Hematopoietic multipotent progenitor cell (in vitro differentiated cells): ENCODE measurements around the gene CENPM. TPM values are rescaled to one million over a fixed set of nuclear protein-coding genes. Genes with fewer than 3 reads are reported as not detected.

Source experiments
- DNase-seq, 3 donors: peaks; one replicate each; pipeline ENCODE4 v3.0.0-alpha.2; 2011 to 2015; ENCODE audit warnings: low read depth in 2 of 3, low spot score in 2 of 3
- small RNA-seq: library from RNA; depleted of rRNA; stranded (forward); fragments of <200 nt; gene quantifications from one replicate; pipeline ENCODE3, GENCODE V24; 2012
- total RNA-seq: library from RNA; depleted of rRNA; stranded (reverse); fragments of >200 nt; gene quantifications from one replicate; pipeline ENCODE4 v1.2.3, GENCODE V29; 2012

The CENPM gene
- total RNA-seq, 1 donor = 19.9 TPM

DNA sequence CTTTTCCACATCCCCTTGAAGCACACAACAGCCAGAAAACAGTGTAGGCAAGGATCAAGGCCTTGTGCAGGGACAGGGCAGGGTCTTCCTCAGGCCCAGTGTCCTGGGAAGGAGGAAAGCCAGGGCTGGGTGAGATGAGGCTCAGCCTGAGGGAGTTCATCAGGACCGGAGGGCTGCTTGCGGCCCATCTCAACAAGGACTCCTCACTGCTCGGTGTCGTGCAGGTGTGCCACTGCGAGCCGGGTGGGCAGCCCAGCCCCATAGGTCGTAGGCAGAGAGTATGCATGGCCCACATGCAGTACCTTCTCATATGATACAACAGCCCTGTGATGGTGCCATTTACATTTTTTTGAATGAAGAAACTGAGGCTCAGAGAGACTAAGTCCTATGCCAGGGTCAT lies 44.9 kb downstream of the CENPM start:
- DNase-seq = no peak

DNA sequence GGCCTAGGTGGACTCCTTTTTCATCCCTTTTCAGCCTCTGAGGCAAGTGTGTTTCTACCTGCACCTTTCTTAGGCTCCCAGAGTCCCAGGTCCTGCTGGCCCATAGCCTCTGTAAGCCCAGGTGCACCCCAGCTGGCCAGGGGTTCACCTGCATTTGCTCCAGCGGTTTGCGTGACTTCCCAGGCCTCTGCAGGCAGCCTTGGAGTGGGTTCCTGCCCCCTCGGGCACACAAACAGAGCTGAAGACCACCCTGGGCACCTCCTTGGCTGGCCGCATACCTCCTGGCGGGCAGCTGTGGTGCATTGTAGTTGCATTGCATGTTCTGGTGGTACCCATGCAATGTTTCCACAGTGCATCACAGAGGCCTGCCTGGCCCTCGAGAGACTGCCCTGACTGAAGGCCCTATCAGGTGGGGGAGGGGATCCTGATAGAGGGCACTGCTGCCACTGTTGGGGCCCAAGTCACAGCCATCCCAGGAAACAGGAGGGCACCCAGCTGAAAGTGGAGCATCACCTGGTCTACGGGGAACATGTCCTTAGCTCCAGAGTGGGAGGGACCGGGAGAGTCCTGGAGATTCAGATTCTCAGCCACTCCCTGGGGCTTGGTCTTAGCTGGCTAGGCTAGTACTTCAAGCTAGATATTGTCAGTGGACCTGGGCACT lies 46.2 kb downstream of the CENPM start:
- no peak for DNase-seq

DNA sequence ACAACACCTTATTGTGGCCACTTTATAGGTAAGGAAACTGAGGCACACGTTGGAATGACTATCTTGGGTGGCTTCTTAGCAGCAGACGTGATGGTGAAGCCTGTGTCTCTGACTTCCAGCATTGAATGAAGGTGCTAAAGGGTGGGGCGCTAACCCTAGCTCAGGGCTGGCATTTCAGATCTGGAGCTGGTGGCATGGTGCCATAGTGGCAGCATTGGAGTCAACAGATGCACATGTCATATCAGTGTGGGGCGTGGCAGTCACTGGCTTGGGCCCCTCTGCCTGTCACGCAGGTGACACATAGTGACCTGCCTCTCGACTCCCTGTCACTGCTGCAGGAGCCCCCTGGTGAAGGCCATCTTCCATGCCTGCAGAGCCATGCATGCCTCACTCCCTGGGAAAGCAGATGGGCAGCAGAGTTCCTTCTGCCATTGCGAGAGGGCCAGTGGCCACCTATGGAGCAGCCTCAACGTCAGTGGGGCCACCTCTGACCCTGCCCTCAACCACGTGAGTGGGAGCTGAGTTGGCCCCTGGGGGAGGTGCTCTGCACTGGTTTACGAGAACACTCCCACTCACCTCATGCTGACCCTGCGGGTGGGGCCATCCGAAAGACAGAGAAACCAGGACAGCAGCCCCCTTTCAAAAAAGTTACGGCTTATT lies 46.8 kb downstream of the CENPM start:
- no peak for DNase-seq

DNA sequence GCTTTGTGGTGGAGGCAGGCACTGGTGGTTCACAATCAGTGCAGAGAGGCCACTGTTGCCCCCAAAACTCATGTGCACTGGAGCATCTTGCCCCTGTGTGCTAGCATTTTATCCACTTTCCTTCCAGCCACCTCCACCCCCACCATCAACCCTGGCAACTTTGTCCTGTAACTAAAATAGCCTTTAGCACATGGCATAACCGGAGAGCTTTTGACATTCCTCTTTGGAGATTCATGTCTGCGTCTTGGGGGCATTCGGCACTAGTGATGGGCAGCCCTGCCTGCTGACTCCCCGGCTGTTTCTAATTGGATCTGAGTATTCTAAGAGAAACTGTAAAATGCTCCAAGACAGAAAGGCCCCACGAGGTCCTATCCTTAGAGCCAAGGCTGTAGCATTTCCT lies 47.8 kb downstream of the CENPM start:
- no peak for DNase-seq

DNA sequence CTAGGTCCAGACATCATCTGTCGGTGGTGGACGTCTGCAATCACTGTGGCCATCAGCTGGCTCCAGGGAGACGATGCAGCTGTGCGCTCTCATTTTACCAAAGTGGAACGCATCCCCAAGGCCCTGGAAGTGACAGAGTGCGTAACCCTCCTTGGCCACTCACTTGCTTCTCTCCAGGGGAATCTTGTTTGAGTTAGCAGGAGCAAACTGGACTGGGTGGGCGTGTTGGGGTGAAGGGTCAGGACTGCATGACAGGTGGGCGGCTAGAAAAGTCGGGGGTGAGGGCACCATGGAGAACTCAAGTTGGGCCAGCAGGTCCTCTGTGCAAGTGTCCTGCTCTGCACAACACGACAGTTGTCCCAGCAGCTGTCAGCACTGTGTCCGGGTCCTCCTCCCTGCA lies 48.3 kb downstream of the CENPM start:
- DNase-seq = no peak

DNA sequence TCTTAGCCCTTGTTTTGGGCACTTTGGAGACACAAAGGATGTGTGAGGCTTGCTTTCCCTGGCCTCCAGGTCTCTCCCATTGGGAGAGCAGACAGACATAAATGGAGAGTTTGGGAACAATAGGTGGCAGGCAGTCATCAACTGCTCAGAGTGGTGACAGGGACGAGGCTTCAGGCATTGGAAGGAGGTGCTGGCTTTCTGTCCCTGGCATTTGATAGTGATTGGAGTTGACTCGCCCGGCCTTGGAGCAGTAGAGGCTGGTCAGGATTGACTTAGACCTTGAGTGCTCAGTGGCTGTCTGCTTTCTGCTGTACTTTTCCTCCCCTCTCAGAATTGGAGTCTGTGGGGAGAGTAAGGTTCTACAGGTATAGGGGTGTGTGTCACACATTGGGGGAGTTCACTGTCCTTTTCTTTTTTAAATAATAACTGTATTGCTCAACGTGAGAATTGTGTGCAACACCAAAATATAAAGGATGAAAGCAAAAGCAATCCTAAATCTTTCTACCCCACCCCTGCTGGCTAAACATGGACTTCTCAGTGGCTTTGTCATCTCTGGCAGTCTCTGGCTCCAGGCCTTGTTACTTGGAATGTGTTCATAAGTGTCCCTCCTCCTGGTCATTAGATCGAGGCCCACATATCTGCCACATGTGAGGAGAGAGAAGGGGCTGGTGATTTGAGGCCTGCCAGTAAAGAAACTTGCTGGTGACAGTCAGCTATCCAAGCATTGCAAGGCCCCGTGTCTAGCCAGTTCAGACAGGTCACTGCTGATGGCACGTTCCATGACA lies 53.2 kb downstream of the CENPM start:
- no peak for DNase-seq

DNA sequence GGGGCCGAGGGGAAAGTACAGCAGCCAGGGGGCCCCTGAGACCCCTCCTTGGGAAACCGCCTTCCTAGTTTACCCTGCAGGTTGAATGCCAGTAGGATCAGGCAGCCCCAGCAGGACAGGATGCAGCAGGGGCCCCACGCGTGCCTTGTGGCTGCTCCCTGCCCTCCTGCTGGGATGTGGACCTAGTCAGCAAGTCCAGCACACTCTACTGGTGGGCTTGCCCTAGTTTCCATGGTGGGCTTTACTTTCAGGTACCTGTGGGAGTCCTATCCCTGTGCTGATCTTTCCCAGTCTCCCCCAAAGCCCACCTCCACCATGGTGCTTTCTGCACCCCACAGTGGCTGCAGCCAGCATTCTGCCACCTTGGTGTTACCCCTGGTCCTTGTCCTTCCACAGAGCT lies 54.2 kb downstream of the CENPM start:
- no peak for DNase-seq

DNA sequence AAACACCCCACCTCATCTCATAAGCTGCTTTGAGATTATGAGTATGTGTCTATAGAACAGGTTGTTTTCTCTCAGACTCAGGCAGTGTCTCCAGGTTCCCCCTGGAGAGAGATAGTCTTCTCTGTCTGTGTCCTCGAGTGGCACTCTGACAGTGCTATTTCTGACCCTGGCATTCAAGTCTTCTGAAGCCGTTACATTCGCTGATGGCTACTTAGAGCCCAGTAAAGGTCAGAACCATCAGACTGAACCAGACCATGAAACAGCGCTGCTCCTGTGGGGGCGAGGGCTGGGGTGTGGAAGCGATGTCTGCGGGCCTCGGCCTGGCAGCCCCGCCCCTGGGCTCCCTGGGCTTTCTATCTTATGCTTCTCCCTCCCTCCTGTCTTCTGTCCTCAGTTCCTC lies 55.5 kb downstream of the CENPM start:
- no peak for DNase-seq

Small RNAs within 50 kb of the gene (small RNA-seq; reads per million reads assigned to genes)
- gene MIR33A = 7.6 reads per million, percentile 91 among the genes with 10 or more reads in this experiment

Other genes with a start within 250 kb of the CENPM start
- gene MEI1, start 247.6 kb downstream of the CENPM start, total RNA-seq = 16.2 TPM
- 15.9 TPM for gene CCDC134, start 146.5 kb downstream of the CENPM start, total RNA-seq
- gene SREBF2, start 114.0 kb downstream of the CENPM start, total RNA-seq = 95.9 TPM
- under 0.01 TPM for gene SHISA8, start 32.1 kb downstream of the CENPM start, total RNA-seq
- gene TNFRSF13C, start 20.3 kb downstream of the CENPM start, total RNA-seq = 1.1 TPM
- under 0.01 TPM for gene SEPTIN3, start 22.3 kb upstream of the CENPM start, total RNA-seq
- gene WBP2NL, start 51.6 kb upstream of the CENPM start, total RNA-seq = 1.6 TPM
- gene NAGA, start 123.7 kb upstream of the CENPM start, total RNA-seq = 46.6 TPM
- gene PHETA2, start 127.1 kb upstream of the CENPM start, total RNA-seq = 10.0 TPM
- gene SMDT1, start 132.5 kb upstream of the CENPM start, total RNA-seq = 18.6 TPM
- 18.0 TPM for gene NDUFA6, start 143.6 kb upstream of the CENPM start, total RNA-seq
- 0.27 TPM for gene CYP2D6, start 183.7 kb upstream of the CENPM start, total RNA-seq